DLD1 (cell line): Measurements from ENCODE around the gene PLEKHG4B.

Experiments used
- in situ Hi-C: cut with HindIII; loops from 2 replicates; pipeline ENCODE4 v1.10.0; 2017; ENCODE audit warnings: low sequenced_read_pairs

Gene PLEKHG4B

GRCh38 chr5:167982-168660 lies 76.2 kb downstream of the PLEKHG4B start:
- in situ Hi-C loops, result no loop called here

DNA sequence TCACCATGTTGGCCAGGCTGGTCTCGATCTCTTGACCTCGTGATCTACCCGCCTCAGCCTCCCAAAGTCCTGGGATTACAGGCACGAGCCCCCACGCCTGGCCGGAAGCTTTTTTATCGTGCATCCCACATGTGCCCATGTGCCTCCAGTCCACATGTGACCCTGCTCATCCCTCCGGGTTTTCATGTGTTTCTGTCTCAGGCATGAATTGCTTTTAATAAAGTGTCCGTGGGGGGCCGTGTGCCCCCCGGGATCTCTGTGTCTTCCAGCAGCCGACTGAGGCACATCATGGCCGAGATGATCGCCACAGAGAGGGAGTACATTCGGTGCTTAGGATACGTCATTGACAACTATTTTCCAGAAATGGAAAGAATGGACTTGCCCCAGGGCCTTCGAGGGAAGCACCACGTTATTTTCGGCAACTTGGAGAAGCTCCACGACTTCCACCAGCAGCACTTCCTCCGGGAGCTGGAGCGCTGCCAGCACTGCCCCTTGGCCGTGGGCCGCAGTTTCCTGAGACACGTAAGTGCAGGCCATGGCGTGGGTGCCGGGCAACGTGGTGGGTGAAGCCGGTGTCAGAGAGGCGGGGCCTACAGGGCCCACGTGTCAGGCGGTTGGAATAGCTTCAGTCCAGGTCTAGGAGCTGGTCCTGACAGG lies 77.2 kb downstream of the PLEKHG4B start:
- in situ Hi-C loops, result no loop called here

DNA sequence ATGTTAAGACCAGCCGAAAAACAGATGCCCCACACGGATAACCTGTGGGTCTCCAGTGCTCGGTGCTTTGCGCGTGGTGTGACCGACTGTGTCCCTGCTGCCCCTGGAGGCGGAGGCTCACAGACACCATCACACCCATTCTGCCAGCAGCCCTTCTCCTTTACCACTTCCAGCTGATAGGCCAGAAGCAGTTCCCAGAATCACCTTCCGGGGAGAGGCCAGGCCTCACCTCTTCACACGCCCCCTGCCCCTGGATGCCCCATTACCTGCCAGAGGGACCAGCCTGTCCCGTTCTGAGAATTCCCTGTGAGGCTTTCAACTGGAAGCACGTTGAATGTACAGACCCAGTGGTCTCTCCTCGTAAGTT lies 77.7 kb downstream of the PLEKHG4B start:
- in situ Hi-C loops, result no loop called here

DNA sequence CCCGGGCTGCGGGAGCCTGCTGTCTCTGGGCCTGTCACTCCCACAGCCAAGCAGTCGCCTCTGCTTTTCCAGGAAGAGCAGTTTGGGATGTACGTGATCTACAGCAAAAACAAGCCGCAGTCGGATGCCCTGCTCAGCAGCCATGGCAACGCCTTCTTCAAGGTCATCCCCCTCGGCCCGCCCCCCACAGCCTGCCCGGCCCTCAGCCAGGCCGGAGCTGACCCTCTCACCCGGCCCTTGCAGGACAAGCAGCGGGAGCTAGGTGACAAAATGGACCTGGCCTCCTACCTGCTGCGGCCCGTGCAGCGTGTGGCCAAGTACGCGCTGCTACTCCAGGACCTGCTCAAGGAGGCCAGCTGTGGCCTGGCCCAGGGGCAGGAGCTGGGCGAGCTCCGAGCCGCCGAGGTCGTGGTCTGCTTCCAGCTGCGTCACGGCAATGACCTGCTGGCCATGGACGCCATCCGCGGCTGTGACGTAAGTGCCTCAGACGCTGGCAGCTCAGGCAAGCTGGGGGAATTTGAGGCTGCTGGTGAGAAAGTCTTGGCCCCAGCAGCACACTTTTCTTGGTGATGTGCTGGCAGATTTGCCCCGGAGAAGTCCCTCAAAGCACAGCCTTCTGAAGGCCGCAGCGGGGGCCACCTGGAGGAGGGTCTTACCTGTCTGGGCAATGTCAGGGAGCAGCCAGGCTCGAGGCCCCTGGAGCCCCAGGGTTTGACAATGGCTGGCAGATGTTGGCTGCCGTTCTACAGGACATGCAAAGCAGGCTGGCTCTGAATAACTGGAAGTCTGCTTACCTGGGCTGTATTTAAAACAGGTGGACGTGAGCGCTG lies 79.2 kb downstream of the PLEKHG4B start:
- in situ Hi-C loops, result no loop called here

- in situ Hi-C loops, result no loop called here
Measured at GRCh38 chr5:171801-172331, 79.9 kb downstream of the PLEKHG4B start.

DNA sequence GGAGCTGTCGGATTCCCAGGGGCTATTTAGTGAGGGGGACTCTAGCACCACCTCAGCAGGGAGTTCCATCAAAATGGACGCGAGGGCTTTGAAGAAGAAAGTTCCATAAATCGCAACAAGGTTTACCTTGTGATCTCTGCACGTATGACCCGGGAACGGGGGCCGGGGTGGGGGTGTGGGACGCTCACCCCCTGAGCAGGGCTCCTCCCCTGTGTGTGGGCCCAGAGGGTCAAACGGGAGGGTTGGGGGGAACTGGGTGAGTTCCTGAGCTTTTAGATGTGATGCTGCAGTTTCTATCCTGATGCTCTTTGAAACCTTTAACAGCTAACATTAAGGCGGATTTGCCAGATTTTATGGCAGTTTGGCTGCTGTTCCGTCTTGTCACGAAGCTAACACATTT lies 80.5 kb downstream of the PLEKHG4B start:
- in situ Hi-C loops, result no loop called here

GRCh38 chr5:172841-173251 lies 80.9 kb downstream of the PLEKHG4B start:
- in situ Hi-C loops, result no loop called here

DNA sequence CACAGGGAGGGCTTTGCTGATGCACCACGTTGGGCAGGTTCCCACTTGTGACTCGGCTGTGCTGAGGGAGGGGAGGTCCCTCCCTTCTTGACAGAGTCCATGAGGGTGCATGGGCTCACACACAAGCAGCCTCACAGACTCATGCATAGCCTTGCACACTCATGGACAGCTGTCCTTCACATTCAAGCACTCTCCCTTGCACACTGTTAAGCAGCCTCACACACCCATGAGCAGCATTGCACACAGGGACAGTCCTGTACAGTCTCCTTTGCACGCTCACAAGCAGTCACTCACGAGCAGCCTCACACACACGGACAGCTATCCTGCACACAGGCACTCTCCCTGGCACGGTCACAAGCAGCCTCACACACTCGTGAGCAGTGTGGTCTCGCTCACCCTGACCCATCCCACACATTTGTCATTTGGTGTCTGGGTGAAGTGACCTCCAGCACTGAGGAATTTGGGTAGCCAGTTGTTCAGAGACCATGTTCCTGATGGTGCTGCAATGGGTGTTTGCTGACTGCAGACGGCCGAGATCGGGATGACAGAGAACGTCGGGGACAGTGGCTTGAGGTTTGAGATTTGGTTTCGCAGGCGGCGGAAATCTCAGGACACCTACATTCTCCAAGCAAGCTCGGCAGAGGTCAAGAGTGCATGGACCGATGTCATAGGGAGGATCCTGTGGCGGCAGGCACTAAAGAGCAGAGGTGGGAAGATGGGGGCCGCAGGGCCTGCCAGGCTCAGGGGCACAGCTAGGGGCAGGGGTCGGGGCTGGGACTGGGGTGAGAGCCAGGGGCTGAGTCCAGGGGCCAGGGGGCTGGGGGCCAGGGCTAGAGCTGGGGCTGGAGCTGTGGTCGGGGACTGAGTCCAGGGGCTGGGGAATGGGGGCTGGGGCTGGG lies 81.7 kb downstream of the PLEKHG4B start:
- in situ Hi-C loops, result no loop called here

- in situ Hi-C loops, result no loop called here
Measured at GRCh38 chr5:174291-174600, 82.3 kb downstream of the PLEKHG4B start.

DNA sequence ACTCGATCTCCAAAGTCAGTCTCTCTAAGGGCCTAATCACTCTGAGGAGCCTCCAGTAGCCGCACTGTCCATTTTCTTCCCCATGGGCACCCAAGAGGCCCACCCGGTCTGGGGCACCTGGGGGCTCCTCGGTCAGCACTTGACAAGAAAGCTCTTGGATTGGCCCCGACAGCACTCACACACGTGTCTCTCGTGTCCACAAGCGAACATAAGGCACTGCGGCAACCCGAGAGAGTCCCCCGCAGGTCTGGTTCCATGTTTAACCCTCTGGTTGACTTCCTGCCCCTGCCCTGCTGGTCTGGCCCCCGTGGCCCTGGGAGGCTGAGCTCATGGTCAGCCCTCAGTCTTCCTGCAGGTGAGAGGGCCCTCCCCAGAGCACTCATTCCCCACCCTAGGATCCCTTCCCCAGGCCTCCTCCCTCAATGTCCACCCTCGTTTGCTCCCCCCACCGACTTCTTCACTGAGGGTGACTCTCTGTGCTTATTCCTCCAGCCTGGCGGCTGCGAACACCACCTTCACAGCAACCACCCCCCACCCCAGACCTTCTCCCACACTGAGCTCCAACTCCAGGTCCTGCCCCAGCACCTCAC lies 83.0 kb downstream of the PLEKHG4B start:
- in situ Hi-C loops, result no loop called here

- in situ Hi-C loops, result no loop called here
Measured at GRCh38 chr5:176296-176823, 84.4 kb downstream of the PLEKHG4B start.

DNA sequence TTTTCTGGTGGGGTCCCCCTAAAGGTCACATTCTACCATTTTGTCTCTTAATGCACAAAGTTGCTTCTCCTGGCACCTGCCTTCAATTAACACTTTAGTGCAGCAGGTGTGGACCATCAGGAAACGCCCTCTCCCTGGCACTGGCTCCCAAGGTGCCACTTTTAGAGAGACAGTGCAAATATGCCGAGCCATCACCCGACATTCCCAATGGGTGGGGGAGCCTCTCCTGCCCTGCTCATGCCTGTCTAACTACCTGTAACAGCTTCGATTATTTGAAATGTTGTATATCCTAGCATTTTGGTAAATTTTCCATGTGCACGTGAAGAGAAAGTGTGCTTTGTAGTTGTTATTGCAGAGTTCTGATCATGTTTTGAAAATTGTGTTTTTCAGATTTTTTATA lies 86.1 kb downstream of the PLEKHG4B start:
- in situ Hi-C loops, result no loop called here

DNA sequence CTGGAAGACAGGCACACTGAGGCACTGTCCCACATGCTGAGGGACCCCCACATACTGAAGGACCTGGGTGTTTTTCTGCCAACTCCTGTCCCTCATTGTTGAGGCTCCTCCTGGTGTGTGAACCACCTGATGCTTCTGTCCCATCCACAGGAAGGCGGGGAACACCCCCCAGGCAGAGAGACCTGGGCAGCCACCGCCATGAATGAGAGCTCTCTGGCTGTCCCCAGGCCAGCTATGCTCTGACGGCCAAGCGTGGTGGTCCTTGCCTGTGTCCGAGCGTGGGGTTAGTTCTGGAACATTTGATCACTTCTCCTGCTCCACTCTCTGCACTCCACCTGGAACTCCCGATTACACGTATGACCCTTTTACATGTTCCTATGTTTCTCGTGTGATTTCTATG lies 87.4 kb downstream of the PLEKHG4B start:
- in situ Hi-C loops, result no loop called here

- in situ Hi-C loops, result no loop called here
Measured at GRCh38 chr5:180286-180918, 88.4 kb downstream of the PLEKHG4B start.

- in situ Hi-C loops, result no loop called here
Measured at GRCh38 chr5:181160-181559, 89.2 kb downstream of the PLEKHG4B start.

GRCh38 chr5:181566-181965 lies 89.6 kb downstream of the PLEKHG4B start:
- in situ Hi-C loops, result no loop called here

DNA sequence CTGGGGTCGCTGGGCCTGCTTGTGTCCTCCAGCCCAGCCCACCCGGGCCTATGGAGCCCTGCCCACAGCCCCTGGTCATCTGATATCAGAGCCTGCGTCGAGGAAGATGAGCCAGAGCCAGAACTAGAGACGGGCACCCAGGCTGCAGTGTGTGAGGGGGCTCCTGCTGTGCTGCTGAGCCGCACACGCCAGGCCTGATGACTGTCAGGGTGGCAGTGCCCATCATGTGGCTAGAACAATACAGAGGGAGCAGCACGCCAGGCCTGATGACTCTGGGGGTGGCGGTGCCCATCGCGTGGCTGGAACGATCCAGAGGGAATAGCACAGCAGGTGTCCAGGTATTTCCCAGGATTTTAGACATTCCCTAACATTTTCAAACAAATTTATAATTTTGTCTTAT lies 90.2 kb downstream of the PLEKHG4B start:
- in situ Hi-C loops, result no loop called here

DNA sequence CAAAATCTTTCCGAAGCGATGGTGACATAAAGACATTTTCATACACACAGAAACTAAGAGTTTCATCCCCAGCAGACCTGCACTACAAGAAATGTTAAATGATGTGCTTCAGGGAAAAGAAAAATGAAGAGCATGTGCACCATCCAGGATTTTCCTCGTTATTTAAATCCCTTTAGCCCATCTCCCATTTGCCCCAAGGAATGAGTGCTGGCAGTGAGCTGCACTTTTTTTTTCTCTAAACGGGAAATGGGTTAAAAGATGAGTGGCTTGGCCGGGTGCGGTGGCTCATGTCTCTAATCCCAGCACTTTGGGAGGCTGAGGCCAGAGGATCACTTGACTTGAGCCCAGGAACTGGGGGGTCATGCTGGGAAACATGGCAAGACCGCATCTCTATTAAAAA lies 92.5 kb downstream of the PLEKHG4B start:
- in situ Hi-C loops, result no loop called here

DNA sequence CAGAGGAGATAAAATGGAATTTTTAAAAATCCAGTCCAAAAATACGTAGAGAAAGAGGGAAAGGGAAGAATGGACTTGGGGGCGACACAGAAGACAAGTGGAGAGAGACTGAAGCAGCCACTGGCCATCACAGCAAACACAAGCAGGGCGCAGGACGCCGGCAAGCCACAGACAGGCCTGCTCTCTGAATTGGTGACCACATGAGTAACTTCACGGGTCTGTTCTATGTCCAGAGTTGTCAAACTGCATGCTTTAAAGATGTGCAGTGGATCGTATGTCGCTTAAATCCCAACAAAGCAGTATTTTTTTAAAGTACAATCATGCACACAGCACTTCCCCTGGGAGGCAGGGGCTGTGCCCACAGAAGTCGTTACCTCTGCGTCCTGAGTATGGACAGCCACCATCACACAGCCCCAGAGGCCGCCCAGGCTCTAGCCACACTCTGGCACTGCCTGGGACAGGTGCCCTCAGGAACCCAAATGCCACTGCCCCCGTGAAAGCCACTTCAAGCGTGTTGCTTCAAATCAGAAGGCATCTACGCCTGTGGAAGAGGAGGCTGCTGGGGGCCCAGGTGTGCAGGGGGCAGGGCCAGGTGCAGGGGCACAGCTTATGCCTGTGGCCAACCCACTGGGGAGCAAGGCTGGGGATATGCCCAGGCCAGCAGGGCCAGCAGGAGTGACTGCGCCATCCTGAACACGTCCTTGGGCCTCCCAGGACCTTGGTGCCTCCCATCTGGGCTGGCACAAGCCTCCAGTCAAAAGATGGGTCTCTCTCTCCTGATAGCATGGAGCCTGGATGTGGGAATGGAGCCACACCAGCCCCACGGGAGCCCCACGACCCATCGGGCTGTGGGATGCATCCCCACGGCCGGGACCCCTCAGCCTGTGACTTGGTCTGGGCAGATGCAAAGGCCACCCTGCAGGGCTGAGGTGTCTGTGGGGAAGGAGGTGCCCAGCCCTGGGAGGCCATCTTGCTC lies 93.4 kb downstream of the PLEKHG4B start:
- in situ Hi-C loops, result no loop called here
